DOHH2 (cell line): ENCODE measurements around the gene TYW1.
"Not testable (repeated sequence)": the region's sequence is repeated elsewhere in the genome, so short reads cannot be mapped to it uniquely, and the experiment has no call there.

ENCODE experiments used
- H3F3A ChIP-seq: fragments of 200-600 bp; sonication (generic), shearing (Covaris generic); 2 replicates; pipeline ENCODE4 v1.6.0; 2016; ENCODE audit warnings: antibody characterized with exemption, mild to moderate bottlenecking; ENCODE audit not compliant: control insufficient read depth, insufficient read depth
- H3K27ac ChIP-seq: fragments of 200-600 bp; sonication (generic); 2 replicates; pipeline ENCODE4 v1.5.1; 2014; ENCODE audit warnings: low read depth, mild to moderate bottlenecking, low read length, moderate library complexity
- H3K27me3 ChIP-seq: fragments of 200-600 bp; sonication (generic); 2 replicates; pipeline ENCODE4 v1.6.1; 2014; ENCODE audit warnings: mild to moderate bottlenecking, low read length, mixed read lengths; ENCODE audit not compliant: control insufficient read depth
- H3K36me3 ChIP-seq: fragments of 200-600 bp; sonication (generic); 2 replicates; pipeline ENCODE4 v1.6.1; 2014; ENCODE audit warnings: mild to moderate bottlenecking, low read length, moderate library complexity, mixed read lengths; ENCODE audit not compliant: control insufficient read depth
- H3K4me1 ChIP-seq: fragments of 200-600 bp; sonication (generic); 2 replicates; pipeline ENCODE4 v1.6.1; 2014; ENCODE audit warnings: mild to moderate bottlenecking, low read length, mixed read lengths; ENCODE audit not compliant: control insufficient read depth
- H3K4me2 ChIP-seq: fragments of 200-600 bp; sonication (generic); 2 replicates; pipeline ENCODE4 v1.6.0; 2014; ENCODE audit warnings: mild to moderate bottlenecking, low read length, moderate library complexity
- H3K4me3 ChIP-seq: fragments of 200-600 bp; sonication (generic); 2 replicates; pipeline ENCODE4 v1.5.1; 2014; ENCODE audit warnings: mild to moderate bottlenecking, low read length, mixed read lengths
- H3K79me2 ChIP-seq: fragments of 200-600 bp; sonication (generic); 2 replicates; pipeline ENCODE4 v1.6.1; 2014; ENCODE audit warnings: mild to moderate bottlenecking, low read length, mixed read lengths; ENCODE audit not compliant: control insufficient read depth
- H3K9me2 ChIP-seq: fragments of 200-600 bp; sonication (generic); replicated peaks from 2 replicates; pipeline ENCODE4 v1.6.1; 2014; ENCODE audit warnings: mild to moderate bottlenecking, low read length, mixed read lengths; ENCODE audit not compliant: control insufficient read depth
- H3K9me3 ChIP-seq: fragments of 200-600 bp; sonication (generic); 2 replicates; pipeline ENCODE4 v1.6.1; 2014; ENCODE audit warnings: antibody characterized with exemption, low read length, mixed read lengths; ENCODE audit not compliant: control insufficient read depth, insufficient read depth
- H4K20me1 ChIP-seq: fragments of 200-600 bp; sonication (generic); 2 replicates; pipeline ENCODE4 v1.6.0; 2014; ENCODE audit warnings: low read depth, mild to moderate bottlenecking, antibody characterized with exemption, low read length, moderate library complexity; ENCODE audit not compliant: control insufficient read depth, insufficient read depth
- EZH2phosphoT487 ChIP-seq: fragments of 200-600 bp; sonication (generic); IDR thresholded peaks from 2 replicates; pipeline ENCODE4 v1.6.1; 2017; ENCODE audit warnings: borderline replicate concordance, mild to moderate bottlenecking, antibody characterized with exemption, low read length, moderate library complexity, mixed read lengths
- TF ChIP-seq, protein P1 (sequence below): fragments of 200-600 bp; sonication (generic); IDR thresholded peaks from one replicate; pipeline ENCODE4 v1.5.1; 2014; ENCODE audit warnings: antibody characterized with exemption, mild to moderate bottlenecking, low read depth, low read length; ENCODE audit not compliant: poor library complexity, severe bottlenecking

The TYW1 gene

GRCh38 chr7:67089261-67089660 is 92.6 kb downstream of the TYW1 start:
- H3K36me3 ChIP-seq, H3K9me3 ChIP-seq: not testable (repeated sequence)

DNA sequence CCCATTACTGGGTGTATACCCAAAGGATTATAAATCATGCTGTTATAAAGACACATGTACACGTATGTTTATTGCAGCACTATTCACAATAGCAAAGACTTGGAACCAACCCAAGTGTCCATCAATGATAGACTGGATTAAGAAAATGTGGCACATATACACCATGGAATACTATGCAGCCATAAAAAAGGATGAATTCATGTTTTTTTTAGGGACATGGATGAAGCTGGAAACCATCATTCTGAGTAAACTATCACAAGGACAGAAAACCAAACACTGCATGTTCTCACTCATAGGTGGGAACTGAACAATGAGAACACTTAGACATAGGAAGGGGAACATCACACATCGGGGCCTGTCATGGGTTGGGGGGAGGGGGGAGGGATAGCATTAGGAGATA is 94.4 kb downstream of the TYW1 start:
- H3K9me3 ChIP-seq, H3K36me3 ChIP-seq, H3K79me2 ChIP-seq, H3F3A ChIP-seq, H3K27me3 ChIP-seq, H3K4me2 ChIP-seq, H3K27ac ChIP-seq, H3K4me1 ChIP-seq, H3K4me3 ChIP-seq, H3K9me2 ChIP-seq, H4K20me1 ChIP-seq: not testable (repeated sequence)

More at GRCh38 chr7:67089261-67089660, 92.6 kb downstream of the TYW1 start:
- not testable (repeated sequence) for H3K4me3 ChIP-seq, H4K20me1 ChIP-seq, H3K4me1 ChIP-seq, H3K9me2 ChIP-seq, H3K4me2 ChIP-seq, H3K79me2 ChIP-seq, H3K27ac ChIP-seq, H3F3A ChIP-seq, H3K27me3 ChIP-seq

- H3F3A ChIP-seq, H3K27ac ChIP-seq, H3K4me1 ChIP-seq, H3K79me2 ChIP-seq, H4K20me1 ChIP-seq, H3K4me2 ChIP-seq, H3K4me3 ChIP-seq, H3K36me3 ChIP-seq, H3K9me2 ChIP-seq, H3K9me3 ChIP-seq, H3K27me3 ChIP-seq: not testable (repeated sequence)
These were observed 101.4 kb downstream of the TYW1 start for GRCh38 chr7:67098031-67098430.

DNA sequence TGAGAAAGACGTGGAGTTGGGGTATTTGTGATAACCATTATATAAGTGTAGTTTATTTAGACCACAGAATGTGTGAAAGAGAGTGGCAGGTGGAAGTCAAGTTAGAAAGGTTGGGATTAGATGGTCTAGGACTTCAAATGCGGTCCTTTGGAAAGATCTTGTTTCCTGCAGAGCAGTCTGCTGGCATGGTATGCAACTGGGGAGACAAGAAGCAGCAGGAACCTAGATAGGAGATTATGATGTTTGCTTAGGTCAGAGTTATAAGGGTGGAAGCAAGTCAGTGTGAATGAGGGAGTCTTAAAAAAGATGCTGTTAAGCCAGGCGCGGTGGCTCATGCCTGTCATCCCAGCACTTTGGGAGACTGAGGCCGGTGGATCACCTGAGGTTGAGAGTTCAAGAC is 102.8 kb downstream of the TYW1 start:
- H3K79me2 ChIP-seq, H3K9me3 ChIP-seq, H3K27me3 ChIP-seq, H3K9me2 ChIP-seq, H3K4me2 ChIP-seq, H3K27ac ChIP-seq, H3K4me3 ChIP-seq, H3K4me1 ChIP-seq, H3F3A ChIP-seq, H4K20me1 ChIP-seq, H3K36me3 ChIP-seq: not testable (repeated sequence)

- H3K9me2 ChIP-seq, H3K9me3 ChIP-seq: not testable (repeated sequence)
These were observed 103.4 kb downstream of the TYW1 start for GRCh38 chr7:67100038-67100437.

DNA sequence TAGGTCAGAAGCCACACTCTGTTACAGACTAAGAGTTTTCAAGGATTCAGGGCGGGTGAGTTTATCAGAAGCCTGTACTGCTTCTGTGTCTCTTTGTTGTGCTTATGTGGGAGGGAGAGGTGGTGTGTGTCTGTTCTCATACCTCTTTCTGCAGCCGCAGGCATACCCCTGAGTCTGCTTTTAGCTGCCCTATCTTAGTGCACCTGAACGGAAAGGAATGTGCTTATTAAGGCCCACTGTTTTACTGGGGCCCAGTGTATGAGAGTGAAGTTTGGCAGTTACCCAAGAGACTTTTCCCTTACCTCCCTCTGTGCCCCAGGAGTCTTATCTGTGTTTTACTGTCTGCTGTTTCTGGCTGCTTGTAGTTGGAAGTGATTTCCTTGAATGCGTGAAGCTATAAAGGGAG is 104.3 kb downstream of the TYW1 start:
- Histone ChIP-seq H4K20me1 (no peaks in the 10 kb centered on the region), H3K4me1 (no peaks in the 10 kb centered on the region), H3F3A (no peaks in the 10 kb centered on the region), H3K4me2 (no peak overlapping the region), H3K36me3 (0 out of 2 replicates have a peak, but pooled peaks cover 3% of the 10 kb centered on the region), H3K27ac (no peak overlapping the region), H3K27me3 (no peaks in the 10 kb centered on the region), H3K9me2 (no peaks in the 10 kb centered on the region), H3K9me3 (no peaks in the 10 kb centered on the region), H3K4me3 (no peak overlapping the region), H3K79me2 (no peaks in the 10 kb centered on the region)
- no peak for TF ChIP-seq EZH2phosphoT487
- TF ChIP-seq, protein P1, sequence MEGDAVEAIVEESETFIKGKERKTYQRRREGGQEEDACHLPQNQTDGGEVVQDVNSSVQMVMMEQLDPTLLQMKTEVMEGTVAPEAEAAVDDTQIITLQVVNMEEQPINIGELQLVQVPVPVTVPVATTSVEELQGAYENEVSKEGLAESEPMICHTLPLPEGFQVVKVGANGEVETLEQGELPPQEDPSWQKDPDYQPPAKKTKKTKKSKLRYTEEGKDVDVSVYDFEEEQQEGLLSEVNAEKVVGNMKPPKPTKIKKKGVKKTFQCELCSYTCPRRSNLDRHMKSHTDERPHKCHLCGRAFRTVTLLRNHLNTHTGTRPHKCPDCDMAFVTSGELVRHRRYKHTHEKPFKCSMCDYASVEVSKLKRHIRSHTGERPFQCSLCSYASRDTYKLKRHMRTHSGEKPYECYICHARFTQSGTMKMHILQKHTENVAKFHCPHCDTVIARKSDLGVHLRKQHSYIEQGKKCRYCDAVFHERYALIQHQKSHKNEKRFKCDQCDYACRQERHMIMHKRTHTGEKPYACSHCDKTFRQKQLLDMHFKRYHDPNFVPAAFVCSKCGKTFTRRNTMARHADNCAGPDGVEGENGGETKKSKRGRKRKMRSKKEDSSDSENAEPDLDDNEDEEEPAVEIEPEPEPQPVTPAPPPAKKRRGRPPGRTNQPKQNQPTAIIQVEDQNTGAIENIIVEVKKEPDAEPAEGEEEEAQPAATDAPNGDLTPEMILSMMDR, result no peak

More at GRCh38 chr7:67100038-67100437, 103.4 kb downstream of the TYW1 start:
- not testable (repeated sequence) for H3K79me2 ChIP-seq, H3K27ac ChIP-seq, H3K36me3 ChIP-seq, H4K20me1 ChIP-seq, H3F3A ChIP-seq, H3K27me3 ChIP-seq, H3K4me3 ChIP-seq, H3K4me1 ChIP-seq, H3K4me2 ChIP-seq

DNA sequence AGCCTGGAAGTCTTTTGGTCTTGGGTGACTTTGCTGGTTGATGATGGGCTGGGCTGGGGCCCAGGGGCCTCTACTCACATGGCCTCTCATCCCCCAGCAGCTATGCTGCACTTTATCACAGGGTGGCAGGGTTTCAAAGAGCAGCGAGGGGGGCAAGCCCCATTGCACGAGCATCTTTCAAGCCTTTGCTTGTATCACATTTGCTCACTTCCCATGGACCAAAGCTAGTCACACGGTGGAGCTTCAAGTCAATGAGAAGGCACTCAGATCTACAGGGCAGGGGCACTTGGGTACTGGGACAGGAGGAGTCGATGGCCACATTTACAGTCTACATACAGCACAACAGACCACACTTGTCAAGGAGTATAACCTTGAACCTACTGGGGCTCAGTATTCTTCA is 108.3 kb downstream of the TYW1 start:
- H3K4me2 ChIP-seq, H3F3A ChIP-seq, H3K9me3 ChIP-seq, H3K27me3 ChIP-seq, H3K4me3 ChIP-seq, H3K9me2 ChIP-seq, H4K20me1 ChIP-seq, H3K27ac ChIP-seq, H3K4me1 ChIP-seq, H3K79me2 ChIP-seq, H3K36me3 ChIP-seq: not testable (repeated sequence)
